CD1c-positive myeloid dendritic cell (primary cell): ENCODE results near the gene COL8A2.

Experiments
- DNase-seq: peaks from one replicate; pipeline ENCODE4 v3.0.0-alpha.2; 2016; ENCODE audit errors: extremely low spot score

COL8A2 gene

DNA sequence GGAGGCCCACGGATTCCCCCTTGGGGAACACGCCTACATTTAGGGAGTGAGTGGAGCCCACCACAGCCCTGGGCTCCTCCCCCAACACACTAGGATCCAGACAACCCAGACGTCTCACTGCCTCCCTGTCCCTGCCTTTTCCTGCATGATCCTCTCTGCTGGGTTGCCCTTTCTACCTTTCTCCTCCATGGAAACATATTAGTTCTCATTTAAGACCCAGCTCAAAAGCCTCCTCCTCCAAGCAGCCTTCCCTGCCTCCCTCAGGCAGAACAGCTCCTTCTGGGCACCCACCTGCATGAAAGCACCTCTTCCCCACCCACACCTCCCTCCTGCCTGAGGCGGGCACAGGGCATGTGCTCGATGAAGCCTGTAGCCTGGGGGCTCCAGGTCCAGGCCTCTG lies 10.7 kb downstream of the COL8A2 start:
- DNase-seq: no peak

DNA sequence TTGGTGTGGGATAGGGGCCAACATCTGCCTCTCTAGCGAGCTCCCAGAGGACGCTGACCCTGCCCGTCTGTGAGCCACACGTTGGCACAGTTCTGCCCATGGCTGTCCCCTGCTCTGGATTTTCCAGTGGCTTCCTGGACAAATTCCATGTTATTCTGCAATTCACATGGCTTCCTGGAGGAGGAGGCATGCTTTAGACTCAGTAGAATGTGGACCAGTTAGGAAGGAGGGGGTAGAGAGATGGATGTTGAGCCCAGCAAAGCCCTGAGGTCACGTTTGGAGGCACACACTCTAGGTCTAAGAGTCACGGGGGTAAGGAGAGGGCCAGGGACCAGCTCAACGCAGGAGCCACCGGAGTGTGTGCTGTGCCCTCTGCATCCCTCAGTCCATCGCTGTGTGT lies 12.2 kb downstream of the COL8A2 start:
- DNase-seq: no peak

- DNase-seq: no peak
Measured at GRCh38 chr1:36111151-36111550, 13.9 kb downstream of the COL8A2 start.

- no peak for DNase-seq
Measured at GRCh38 chr1:36109041-36109679, 15.9 kb downstream of the COL8A2 start.

- DNase-seq: no peak
Measured at GRCh38 chr1:36108314-36108713, 16.7 kb downstream of the COL8A2 start.

DNA sequence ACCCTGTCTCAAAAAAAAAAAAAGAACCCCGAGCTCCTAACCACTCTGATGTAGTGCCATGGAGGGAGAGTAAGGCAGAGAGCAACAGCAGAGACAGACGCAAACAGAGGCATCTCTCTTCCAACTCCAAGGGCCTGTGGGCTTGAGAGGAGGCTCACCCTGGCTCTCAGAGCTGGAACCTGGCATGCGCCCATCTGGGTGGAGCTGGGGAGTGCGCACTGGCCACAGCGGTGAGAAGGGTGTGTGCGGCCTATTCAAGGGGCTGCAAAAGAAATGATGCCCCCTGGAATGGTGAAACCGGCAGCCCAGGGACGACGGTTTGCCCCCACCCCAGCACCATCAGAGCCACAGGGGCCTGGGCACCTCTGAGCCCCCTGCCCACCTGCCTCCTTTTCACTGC lies 17.6 kb downstream of the COL8A2 start:
- no peak for DNase-seq

- DNase-seq: no peak
Measured at GRCh38 chr1:36106269-36106668, 18.8 kb downstream of the COL8A2 start.

DNA sequence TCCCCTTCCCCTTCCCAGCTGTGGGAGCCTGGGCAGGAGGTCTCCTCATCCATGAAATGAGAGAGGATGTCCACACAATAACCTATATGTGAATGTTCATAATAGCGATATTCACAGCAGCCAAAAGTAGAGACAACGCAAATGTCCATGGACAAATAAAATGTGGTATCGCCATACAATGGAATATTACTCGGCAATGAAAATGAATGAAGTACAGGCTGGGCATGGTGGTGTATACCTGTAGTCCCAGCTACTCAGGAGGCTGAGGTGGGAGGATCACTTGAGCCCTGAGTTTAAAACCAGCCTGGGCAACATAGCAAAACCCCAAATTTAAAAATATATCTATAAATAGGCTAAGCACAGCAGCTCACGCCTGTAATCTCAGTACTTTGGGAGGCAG lies 23.5 kb downstream of the COL8A2 start:
- no peak for DNase-seq

DNA sequence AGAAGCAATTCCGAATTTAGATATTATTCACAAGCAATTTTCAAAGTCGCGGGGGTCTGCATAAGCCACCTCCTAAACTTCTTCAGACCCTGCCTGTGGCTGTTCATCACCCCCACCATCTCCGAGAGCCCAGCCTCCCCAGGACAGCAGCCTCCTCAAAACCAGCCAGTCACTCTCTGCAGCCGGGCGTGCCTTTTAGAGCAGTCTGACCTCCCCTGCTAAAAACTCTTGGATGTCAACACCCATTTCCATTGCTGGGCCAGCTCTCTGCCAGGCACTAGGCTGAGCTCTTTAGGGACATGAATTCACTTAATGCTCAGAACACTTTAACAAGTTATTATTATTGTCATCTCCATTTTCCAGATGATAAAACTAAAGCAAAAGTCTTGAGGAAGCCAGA lies 24.6 kb downstream of the COL8A2 start:
- DNase-seq: no peak

GRCh38 chr1:36099681-36100341 lies 25.2 kb downstream of the COL8A2 start:
- peak; percentile 77 for DNase-seq

- no peak for DNase-seq
Measured at GRCh38 chr1:36098650-36099365, 26.2 kb downstream of the COL8A2 start.

- no peak for DNase-seq
Measured at GRCh38 chr1:36097693-36098585, 27.1 kb downstream of the COL8A2 start.

- DNase-seq: no peak
Measured at GRCh38 chr1:36096500-36097432, 28.3 kb downstream of the COL8A2 start.

- DNase-seq: peak; percentile 82
Measured at GRCh38 chr1:36095760-36096405, 29.1 kb downstream of the COL8A2 start.

- no peak for DNase-seq
Measured at GRCh38 chr1:36094621-36095061, 30.4 kb downstream of the COL8A2 start.

DNA sequence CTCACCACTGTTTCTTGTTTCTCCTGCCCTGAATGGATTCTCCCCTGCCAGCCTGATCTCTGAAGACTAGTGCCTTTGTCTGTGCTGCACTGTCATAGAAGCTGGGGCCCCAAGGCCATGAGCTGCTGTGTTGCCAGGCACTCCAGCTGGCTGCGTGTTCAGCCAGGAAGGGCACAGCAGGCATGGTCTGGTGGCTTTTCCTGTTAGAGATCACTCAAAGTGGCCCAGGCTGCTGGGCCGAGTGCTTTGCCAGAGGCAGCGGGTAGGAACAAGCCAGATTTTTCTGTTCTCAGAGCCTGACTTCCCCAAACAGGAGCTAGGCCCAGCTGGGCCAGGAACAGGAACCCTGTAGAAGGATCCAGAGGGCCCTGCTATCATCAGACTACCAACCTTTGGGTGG lies 31.1 kb downstream of the COL8A2 start:
- DNase-seq: peak; percentile 61

DNA sequence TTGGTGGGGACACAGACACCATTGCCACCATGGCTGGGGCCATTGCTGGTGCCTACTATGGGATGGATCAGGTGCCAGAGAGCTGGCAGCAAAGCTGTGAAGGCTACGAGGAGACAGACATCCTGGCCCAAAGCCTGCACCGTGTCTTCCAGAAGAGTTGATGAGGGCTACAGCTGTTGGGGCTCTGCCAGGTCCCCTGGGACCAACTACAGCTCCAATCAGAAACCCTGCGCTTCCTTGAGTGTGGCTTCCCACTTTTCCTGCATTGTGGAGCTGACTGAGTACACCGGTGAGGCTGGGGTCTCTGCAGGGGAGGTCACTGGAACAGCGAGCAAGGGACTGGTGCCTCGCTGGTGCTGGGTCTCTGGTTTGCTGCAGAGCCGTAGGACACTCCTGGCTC lies 31.8 kb downstream of the COL8A2 start:
- DNase-seq: no peak

DNA sequence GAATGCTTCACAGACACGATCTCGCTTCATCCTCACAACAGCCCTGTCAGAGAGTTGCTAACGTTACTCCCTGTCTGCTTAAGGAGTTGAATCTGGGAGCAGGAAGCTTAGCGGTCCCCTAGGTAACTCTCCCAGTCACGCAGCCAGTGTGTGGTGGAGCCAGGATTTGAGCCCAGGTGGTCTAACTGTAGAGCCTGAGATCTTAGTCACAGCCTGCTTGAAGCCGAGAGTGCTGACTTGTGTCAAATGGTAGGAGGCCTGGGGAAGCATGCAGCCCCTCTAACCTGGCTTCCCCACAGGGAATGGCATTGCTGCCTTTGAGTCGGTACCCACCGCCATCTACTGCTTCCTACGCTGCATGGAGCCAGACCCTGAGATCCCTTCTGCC lies 32.2 kb downstream of the COL8A2 start:
- DNase-seq: no peak

- DNase-seq: no peak
Measured at GRCh38 chr1:36092166-36092797, 32.7 kb downstream of the COL8A2 start.

DNA sequence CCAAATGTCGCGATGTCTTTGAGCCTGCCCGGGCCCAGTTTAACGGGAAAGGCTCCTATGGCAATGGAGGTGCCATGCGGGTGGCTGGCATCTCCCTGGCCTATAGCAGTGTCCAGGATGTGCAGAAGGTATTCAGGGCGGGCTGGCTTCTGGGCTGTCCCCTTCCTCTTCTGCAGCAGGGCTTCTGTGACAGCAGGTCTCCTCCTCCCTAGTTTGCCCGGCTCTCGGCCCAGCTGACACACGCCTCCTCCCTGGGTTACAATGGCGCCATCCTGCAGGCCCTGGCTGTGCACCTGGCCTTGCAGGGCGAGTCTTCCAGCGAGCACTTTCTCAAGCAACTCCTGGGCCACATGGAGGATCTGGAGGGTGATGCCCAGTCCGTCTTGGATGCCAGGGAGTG lies 33.3 kb downstream of the COL8A2 start:
- DNase-seq: no peak
